Testis (tissue), 3 donors: ENCODE data around the gene CCT6A. TPM values are rescaled to one million over a fixed set of nuclear protein-coding genes. Genes with fewer than 3 reads are reported as not detected.
"Not testable (repeated sequence)": the region's sequence is repeated elsewhere in the genome, so short reads cannot be mapped to it uniquely, and the experiment has no call there.

Experiments
- DNase-seq: peaks from one replicate; pipeline ENCODE4 v3.0.0-alpha.2; 2019
- H3K27ac ChIP-seq, 2 donors: fragments of 200-600 bp; sonication (generic); one replicate each; pipeline ENCODE4 v1.5.1; 2019
- H3K27me3 ChIP-seq: fragments of 200-600 bp; sonication (generic); one replicate; pipeline ENCODE4 v1.5.1; 2019
- H3K36me3 ChIP-seq: fragments of 200-600 bp; sonication (generic); one replicate; pipeline ENCODE4 v1.5.1; 2017; ENCODE audit warnings: low read depth; ENCODE audit errors: missing control alignments
- H3K4me1 ChIP-seq: fragments of 200-600 bp; sonication (generic); one replicate; pipeline ENCODE4 v1.5.1; 2019
- H3K4me3 ChIP-seq, 2 donors: fragments of 200-600 bp; sonication (generic); one replicate each; pipeline ENCODE4 v1.5.1; 2017 to 2019
- H3K9me3 ChIP-seq: fragments of 200-600 bp; sonication (generic); one replicate; pipeline ENCODE4 v1.5.1; 2017
- POLR2A ChIP-seq: fragments of 450-650 bp; IDR thresholded peaks from one replicate; pipeline ENCODE4 v1.6.1; 2017; ENCODE audit warnings: antibody characterized with exemption, mild to moderate bottlenecking, moderate library complexity
- WGBS, 2 donors: methylation state at CpG; one replicate each; pipeline ENCODE4 v1.1.5; 2018; 5-methylcytosine and 5-hydroxymethylcytosine counted together
- intact Hi-C: fragments of 100-400 bp; cut with DNase I; formaldehyde crosslinking; loops from one replicate; pipeline ENCODE4 v1.15.1; 2023; ENCODE audit warnings: low total_unique reads
- polyA plus RNA-seq: library from polyadenylated mRNA; stranded (reverse); fragments of 350-450 nt; fragmentation: Illumina TruSeq; extraction: RNeasy Lipid Tissue Mini Kit (QIAGEN cat#74804); gene quantifications from one replicate; pipeline ENCODE4 v1.2.3, GENCODE V29; 2014; ENCODE audit warnings: low read depth, low replicate concordance; ENCODE audit not compliant: insufficient read depth
- total RNA-seq, 2 donors: library from RNA; depleted of rRNA; stranded (reverse); fragments of >200 nt; gene quantifications; one replicate each; pipeline ENCODE4 v1.2.3, GENCODE V29; 2016
- TF ChIP-seq, protein P1 (sequence below), 3 experiments: fragments of 450-650 bp in 2 of 3; fragments of 200-600 bp in 1 of 3; sonication (generic) in 1 of 3; IDR thresholded peaks; one replicate each; pipeline ENCODE4 v1.5.1; 2016 to 2019; ENCODE audit warnings: antibody characterized with exemption in 3 of 3, mild to moderate bottlenecking in 2 of 3, moderate library complexity in 1 of 3

The CCT6A gene
- total and polyA plus RNA-seq, 3 donors from 2014 or later = 90.4 to 103 (median 96.4) TPM

DNA sequence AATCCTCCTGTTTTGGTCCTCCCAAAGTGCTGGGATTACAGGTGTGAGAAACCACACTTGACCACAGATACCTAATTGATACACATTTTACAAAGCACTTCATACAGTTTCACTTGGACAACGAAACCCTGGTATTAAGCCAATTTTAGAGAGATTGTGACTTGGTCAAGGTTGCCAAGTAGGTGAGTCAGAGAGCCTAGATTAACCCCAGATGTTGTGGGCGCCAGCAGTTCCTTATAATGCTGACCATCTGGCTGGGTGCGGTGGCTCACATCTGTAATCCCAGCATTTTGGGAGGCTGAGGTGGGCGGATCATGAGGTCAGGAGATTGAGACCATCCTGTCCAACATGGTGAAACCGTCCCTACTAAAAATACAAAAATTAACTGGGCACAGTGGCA lies 46.1 kb downstream of the CCT6A start:
- intact Hi-C loops = no loop called here
- peaks cover 6% of the 10 kb centered on the region for H3K4me1 ChIP-seq
- H3K36me3 ChIP-seq = no peaks in the 10 kb centered on the region
- H3K27me3 ChIP-seq = no peaks in the 10 kb centered on the region
- TF ChIP-seq POLR2A = no peak
- TF ChIP-seq, protein P1, sequence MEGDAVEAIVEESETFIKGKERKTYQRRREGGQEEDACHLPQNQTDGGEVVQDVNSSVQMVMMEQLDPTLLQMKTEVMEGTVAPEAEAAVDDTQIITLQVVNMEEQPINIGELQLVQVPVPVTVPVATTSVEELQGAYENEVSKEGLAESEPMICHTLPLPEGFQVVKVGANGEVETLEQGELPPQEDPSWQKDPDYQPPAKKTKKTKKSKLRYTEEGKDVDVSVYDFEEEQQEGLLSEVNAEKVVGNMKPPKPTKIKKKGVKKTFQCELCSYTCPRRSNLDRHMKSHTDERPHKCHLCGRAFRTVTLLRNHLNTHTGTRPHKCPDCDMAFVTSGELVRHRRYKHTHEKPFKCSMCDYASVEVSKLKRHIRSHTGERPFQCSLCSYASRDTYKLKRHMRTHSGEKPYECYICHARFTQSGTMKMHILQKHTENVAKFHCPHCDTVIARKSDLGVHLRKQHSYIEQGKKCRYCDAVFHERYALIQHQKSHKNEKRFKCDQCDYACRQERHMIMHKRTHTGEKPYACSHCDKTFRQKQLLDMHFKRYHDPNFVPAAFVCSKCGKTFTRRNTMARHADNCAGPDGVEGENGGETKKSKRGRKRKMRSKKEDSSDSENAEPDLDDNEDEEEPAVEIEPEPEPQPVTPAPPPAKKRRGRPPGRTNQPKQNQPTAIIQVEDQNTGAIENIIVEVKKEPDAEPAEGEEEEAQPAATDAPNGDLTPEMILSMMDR (IDR thresholded peaks at IDR 0.05) = no peak
- H3K27ac ChIP-seq = no peak overlapping the region
- WGBS, 2 donors = 54 to 58% methylated on average over 5 of the region's 5 CpGs
- no peak overlapping the region for H3K4me3 ChIP-seq
- no peaks in the 10 kb centered on the region for H3K9me3 ChIP-seq
- no peak for DNase-seq

GRCh38 chr7:56098187-56099008 lies 46.8 kb downstream of the CCT6A start:
- WGBS, 2 donors = 89 to 93% methylated on average over 8 of the region's 8 CpGs
- H3K27ac ChIP-seq, H3K4me1 ChIP-seq, H3K9me3 ChIP-seq, DNase-seq, H3K36me3 ChIP-seq, H3K27me3 ChIP-seq, H3K4me3 ChIP-seq, intact Hi-C loops: not testable (repeated sequence)

GRCh38 chr7:56099653-56100052 lies 48.1 kb downstream of the CCT6A start:
- H3K36me3 ChIP-seq = no peaks in the 10 kb centered on the region
- H3K4me1 ChIP-seq = peaks cover 2% of the 10 kb centered on the region
- DNase-seq = no peak
- WGBS, 2 donors = 91 to 100% methylated on average over 3 of the region's 3 CpGs
- no peak for TF ChIP-seq POLR2A
- TF ChIP-seq, protein P1 (IDR thresholded peaks at IDR 0.05) = no peak
- intact Hi-C loops = no loop called here
- H3K4me3 ChIP-seq = no peak overlapping the region
- H3K27me3 ChIP-seq = no peaks in the 10 kb centered on the region
- no peak overlapping the region for H3K27ac ChIP-seq
- no peaks in the 10 kb centered on the region for H3K9me3 ChIP-seq

- DNase-seq, H3K4me3 ChIP-seq, H3K9me3 ChIP-seq, H3K27me3 ChIP-seq, H3K27ac ChIP-seq, intact Hi-C loops, H3K36me3 ChIP-seq: not testable (repeated sequence)
- H3K4me1 ChIP-seq = peaks cover 10% of the 10 kb centered on the region
- 79 to 89% methylated on average over 8 to 9 of the region's 9 CpGs for WGBS, 2 donors
Observed at GRCh38 chr7:56104138-56104537, 52.6 kb downstream of the CCT6A start.

DNA sequence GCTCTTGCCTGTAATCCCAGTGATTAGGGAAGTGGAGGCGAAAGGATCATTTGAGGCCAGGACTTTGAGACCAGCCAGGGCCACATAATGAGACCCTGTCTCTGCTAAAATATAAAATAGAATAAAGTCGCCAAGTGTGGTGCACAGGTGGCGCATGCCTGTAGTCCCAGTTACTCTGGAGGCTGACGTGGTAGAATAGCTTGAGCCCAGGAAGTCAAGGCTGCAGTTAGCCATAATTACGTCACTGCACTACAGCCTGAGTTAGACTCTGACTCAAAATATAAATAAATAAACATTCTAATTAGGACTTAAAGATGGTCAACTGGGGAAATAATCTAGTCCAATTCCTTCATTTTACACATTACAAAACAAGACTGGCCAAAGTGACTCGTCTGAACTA lies 53.9 kb downstream of the CCT6A start:
- H3K4me1 ChIP-seq = peaks cover 10% of the 10 kb centered on the region
- H3K27me3 ChIP-seq = no peaks in the 10 kb centered on the region
- H3K36me3 ChIP-seq = no peaks in the 10 kb centered on the region
- H3K4me3 ChIP-seq = peak overlapping the region; percentile 93 to 94
- intact Hi-C loops = no loop called here
- peak overlapping the region; percentile 89 to 90 for H3K27ac ChIP-seq
- WGBS, 2 donors = 12 to 15% methylated on average over 6 of the region's 6 CpGs
- no peaks in the 10 kb centered on the region for H3K9me3 ChIP-seq
- peak; percentile 53 for DNase-seq
- TF ChIP-seq, protein P1 (IDR thresholded peaks at IDR 0.05) = no peak
- no peak for TF ChIP-seq POLR2A
